ENCODE measurements around the gene RHOB.

- TF ChIP-seq EZH2 (IDR thresholded peaks at IDR 0.05; ENCODE audit: borderline replicate concordance) (no peak), CTCF (IDR thresholded peaks at IDR 0.05; ENCODE audit: poor library complexity) (no peak), EZH2phosphoT487 (IDR thresholded peaks at IDR 0.05; ENCODE audit: low read depth, severe bottlenecking, unreplicated experiment) (no peak)
Measured at GRCh38 chr2:20471148-20471547, 24.3 kb downstream of the RHOB start.

Data from hepatocyte (in vitro differentiated cells).